GM23338 (cell line): ENCODE data around the gene EVI5L.
"Not testable (repeated sequence)": the region's sequence is repeated elsewhere in the genome, so short reads cannot be mapped to it uniquely, and the experiment has no call there.

Experiments used
- CTCF ChIP-seq, 2 experiments: fragments of 200-600 bp in 1 of 2; sonication (generic) in 1 of 2; conservative IDR thresholded peaks; 2 replicates each; pipeline versions ENCODE4 v1.5.1 to v1.6.1; 2016 to 2017; ENCODE audit warnings: antibody characterized with exemption in 2 of 2, low read depth in 2 of 2, mild to moderate bottlenecking in 2 of 2, moderate library complexity in 1 of 2
- ETS1 ChIP-seq: IDR thresholded peaks from 2 replicates; pipeline ENCODE4 v1.6.1; 2016; ENCODE audit warnings: antibody characterized with exemption
- POLR2AphosphoS5 ChIP-seq: IDR thresholded peaks from 2 replicates; pipeline ENCODE4 v1.6.1; 2016; ENCODE audit warnings: antibody characterized with exemption, low read depth
- REST ChIP-seq: IDR thresholded peaks from one replicate; pipeline ENCODE4 v1.6.1; 2018; ENCODE audit warnings: antibody characterized with exemption; ENCODE audit not compliant: unreplicated experiment

GRCh38 chr19:7792701-7793100 is 37.3 kb upstream of the EVI5L start:
- TF ChIP-seq POLR2AphosphoS5; ETS1; REST; CTCF (conservative IDR thresholded peaks at IDR 0.05; ENCODE audit: low read depth in 2 of 2): not testable (repeated sequence)
